Middle frontal gyrus (tissue), 1 donor: Measurements from ENCODE around the gene KDM2B.
A peak's percentile ranks its signal among the peaks of the same experiment; 100 is the strongest.

Source experiments
- DNase-seq: peaks from one replicate; pipeline ENCODE4 v3.0.0-alpha.2; 2015; ENCODE audit warnings: low spot score; ENCODE audit errors: extremely low spot score

Gene KDM2B

GRCh38 chr12:121580959-121581685 lies at the start of gene KDM2B:
KDM2B (minus strand) TSS chr12:121581023; CDS start chr12:121580911, 112 bp downstream.
- DNase-seq = no peak

GRCh38 chr12:121628536-121628935 lies 47.7 kb upstream of the KDM2B start:
- no peak for DNase-seq

GRCh38 chr12:121628037-121628436 lies 47.2 kb upstream of the KDM2B start:
- no peak for DNase-seq

- DNase-seq = no peak
Observed at GRCh38 chr12:121626853-121627640, 46.2 kb upstream of the KDM2B start.

GRCh38 chr12:121626087-121626852 lies 45.4 kb upstream of the KDM2B start, which contains the start of gene ORAI1:
ORAI1 (plus strand) TSS chr12:121626530.
- peak; percentile 74 for DNase-seq

- no peak for DNase-seq
Observed at GRCh38 chr12:121620333-121620891, 39.6 kb upstream of the KDM2B start.

GRCh38 chr12:121618659-121619233 lies 37.9 kb upstream of the KDM2B start:
- DNase-seq = no peak

- no peak for DNase-seq
Observed at GRCh38 chr12:121614872-121615467, 34.1 kb upstream of the KDM2B start.

GRCh38 chr12:121613462-121613861 lies 32.6 kb upstream of the KDM2B start:
- no peak for DNase-seq

DNA sequence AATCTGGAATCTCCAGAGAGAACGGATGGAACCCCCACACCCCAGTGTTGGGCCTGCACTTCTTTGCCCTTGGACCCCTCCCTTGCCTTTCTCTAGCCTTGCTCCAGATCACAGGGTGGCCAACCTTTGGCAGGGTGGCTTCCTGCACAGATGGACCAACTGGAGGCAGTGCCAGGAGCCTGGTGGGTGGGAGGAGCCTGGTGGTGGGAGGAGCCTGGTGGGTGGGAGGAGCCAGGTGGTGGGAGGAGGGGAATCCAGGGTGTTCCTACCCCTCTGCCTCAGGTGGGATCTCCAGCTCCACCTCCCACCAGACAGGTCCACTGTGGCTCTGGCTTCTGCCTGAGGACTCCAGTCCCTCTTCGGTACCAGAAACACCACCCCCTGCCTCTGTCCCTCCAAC lies 30.5 kb upstream of the KDM2B start:
- DNase-seq = no peak

DNA sequence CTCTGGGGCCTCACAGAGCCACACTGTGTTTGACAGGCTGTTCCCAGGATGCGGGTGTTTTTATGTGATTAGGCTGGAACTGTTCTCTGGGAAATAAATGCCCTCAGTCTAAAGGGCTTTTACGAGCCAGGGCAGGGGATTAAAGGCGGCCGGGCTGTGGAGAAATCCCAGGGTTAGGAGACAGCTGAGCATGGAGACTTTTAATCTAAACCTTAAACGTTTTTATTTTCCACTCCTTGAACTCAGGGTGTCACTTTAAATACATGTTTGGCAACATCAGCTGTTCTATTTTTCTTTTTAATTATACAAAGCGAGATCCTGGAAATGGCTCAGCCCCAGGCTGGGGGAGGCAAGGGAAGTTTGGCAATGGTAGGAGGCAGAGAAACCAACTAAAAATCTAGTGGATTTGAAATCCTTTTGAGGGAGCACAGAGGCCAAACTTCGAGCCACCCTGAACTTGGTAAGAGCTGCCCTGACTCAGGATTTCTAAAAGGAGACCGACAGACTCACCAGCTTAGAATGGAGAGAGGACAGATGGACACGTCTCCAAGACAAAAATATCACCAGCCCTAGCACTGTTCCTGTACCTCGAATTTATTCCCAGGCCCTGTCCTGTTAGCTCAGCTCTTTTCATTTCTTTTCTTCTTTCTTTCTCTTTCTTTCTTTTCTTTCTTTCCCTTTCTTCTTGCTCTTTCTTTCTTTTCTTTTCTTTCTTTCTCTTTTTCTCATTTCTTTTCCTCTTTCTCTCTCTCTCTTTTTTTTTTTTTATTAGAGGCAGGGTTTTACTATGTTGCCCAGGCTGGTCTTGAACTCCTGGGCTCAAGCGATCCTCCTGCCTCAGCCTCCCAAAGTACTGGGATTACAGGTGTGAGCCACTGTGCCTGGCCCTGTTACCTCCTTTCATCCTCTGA lies 29.7 kb upstream of the KDM2B start:
- DNase-seq = no peak

DNA sequence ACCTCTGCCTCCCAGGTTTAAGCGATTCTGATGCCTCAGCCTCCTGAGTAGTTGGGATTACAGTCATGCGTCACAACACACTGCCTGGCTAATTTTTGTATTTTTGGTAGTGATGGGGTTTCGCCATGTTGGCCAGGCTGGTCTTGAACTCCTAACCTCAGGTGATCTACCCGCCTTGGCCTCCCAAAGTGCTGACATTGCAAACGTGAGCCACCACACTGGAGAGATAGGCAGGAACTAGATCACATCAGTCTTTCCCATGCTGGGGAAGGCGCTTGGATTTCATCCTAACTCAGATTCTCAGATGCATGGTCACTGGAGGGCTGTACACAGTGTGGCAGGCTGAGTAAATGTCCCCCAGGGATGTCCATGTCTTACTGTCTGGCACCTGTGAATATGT lies 27.5 kb upstream of the KDM2B start:
- no peak for DNase-seq

DNA sequence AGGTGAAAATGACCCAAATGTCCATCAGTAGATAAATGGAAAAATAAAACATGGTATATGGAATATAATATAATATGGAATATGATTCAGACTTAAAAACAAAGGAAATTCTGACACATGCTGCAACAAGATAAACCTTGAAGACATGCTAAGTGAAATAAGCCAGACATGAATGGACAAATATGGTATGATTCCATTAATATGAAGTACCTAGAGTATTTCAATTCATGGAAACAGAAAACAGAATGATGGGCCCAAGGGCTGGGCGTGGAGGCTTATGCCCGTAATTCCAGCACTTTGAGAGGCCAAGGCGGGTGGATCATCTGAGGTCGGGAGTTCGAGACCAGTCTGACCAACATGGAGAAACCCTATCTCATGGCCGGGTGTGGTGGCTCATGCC lies 22.8 kb upstream of the KDM2B start:
- DNase-seq = no peak

DNA sequence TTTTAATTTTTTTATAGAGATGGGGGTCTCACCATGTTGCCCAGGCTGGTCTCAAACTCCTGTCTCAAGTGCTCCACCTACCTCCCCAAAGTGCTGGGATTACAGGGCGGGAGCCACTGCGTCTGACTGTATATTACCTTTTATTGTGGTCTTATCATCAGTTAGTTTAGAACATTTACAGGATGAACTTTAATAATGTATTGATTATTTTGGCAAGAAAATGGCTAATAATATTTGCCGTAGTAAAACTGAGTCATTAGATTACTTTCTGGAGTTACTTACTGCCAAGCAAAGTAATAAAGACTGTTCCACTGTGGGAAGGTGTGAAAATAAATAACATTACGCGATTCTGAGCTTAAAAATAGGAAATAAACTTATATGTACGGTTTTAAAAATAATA lies 21.9 kb upstream of the KDM2B start:
- no peak for DNase-seq

DNA sequence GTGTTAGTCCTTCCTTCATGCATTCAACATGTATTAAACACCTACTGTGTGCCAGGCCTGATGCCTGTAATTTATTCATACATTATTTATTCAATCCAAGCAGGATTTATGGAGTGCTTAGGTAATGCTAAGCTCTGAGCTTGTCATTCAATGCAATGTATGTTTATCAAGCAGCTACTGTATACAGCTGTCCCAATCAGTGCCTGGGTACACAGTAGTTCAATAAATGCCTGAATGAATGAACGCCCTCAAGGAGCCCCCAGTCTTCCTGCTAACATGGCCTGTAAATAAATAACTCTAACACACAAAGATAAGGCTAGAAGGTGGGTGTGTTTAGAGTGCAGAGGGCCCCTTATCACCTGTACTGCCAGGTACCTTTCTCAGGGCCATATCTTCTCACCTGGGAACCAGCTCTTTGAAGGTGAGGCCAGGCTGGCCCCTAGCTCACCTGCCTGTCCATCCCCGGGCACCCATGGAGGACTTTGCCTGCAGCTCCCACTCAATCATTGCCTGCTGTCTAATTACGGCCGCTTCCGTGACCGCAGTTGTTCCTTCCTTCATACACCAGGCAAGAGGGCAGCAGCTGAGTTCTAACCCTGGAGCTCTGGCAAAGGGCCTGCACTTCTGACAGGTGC lies 20.0 kb upstream of the KDM2B start:
- DNase-seq = no peak

DNA sequence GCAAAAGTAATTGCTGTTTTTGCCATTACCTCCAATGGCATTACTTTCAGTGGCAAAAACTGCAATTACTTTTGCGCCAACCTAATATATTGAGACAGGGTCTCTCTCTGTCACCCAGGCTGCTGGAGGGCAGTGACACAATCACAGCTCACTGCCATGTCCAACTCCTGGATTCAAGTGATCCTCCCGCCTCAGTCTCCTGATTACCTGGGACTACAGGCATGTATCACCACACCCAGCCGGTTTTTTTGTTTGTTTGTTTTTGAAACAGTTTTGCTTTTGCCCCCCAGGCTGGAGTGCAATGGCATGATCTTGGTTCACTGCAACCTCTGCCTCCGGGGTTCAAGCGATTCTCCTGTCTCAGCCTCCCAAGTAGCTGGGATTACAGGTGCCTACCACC lies 15.7 kb upstream of the KDM2B start:
- DNase-seq = no peak

DNA sequence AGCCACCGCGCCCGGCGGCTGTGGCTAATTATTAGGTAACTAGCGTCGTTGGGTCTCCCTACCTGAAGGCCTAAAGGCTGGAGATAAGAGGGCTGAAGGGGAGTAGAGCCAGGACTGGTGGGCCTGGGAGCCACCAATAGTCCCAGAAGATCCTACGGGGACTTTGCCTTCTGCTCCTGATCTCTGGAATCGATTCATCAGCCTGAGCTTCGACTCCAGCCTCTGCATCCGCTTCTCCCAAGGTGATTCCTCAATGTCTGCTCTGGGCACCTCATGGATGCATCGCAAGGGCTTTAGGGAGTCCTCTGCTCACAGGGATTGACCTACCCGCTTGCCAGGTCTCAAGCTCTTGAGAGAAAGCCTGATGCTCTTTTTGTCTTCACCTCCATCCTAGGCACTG lies 14.7 kb upstream of the KDM2B start:
- DNase-seq = no peak

DNA sequence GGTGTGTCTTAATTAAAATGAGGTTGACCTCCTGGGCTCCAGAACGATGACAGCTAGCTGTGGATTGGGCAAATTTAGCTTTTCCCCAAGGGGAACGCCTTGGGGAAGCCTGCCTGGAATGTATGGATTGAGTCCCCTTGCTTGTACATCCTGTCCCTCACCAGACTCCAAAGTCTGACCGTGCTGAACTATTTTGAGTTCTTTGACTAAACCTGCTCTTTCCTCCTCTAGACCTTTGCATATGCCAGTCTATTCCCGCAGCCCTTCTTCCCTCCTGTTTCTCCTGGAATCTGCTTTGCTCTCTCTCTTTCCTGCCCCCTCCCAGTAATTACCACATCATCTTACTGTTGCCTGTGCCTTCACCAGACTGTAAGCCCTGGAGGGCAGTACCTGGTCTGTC lies 11.5 kb upstream of the KDM2B start:
- no peak for DNase-seq

GRCh38 chr12:121590476-121591143 lies 9.8 kb upstream of the KDM2B start:
- DNase-seq = no peak
